Neural crest cell (in vitro differentiated cells): Measurements from ENCODE around the gene CLBA1. TPM values are rescaled to one million over a fixed set of nuclear protein-coding genes. Genes with fewer than 3 reads are reported as not detected.

Experiments used
- DNase-seq: peaks from one replicate; pipeline ENCODE4 v3.0.0; 2021; ENCODE audit warnings: low read depth, mixed read lengths, low spot score
- H3K27ac Mint-ChIP-seq: one replicate; pipeline ENCODE4 v1.8.0; 2021; ENCODE audit warnings: mild to moderate bottlenecking, mixed read lengths; ENCODE audit not compliant: unreplicated experiment
- H3K27me3 Mint-ChIP-seq: 2 replicates; pipeline ENCODE4 v1.8.0; 2021; ENCODE audit warnings: low read depth, mild to moderate bottlenecking, mixed read lengths
- H3K36me3 Mint-ChIP-seq: 2 replicates; pipeline ENCODE4 v1.8.0; 2021; ENCODE audit warnings: low read depth, mild to moderate bottlenecking, mixed read lengths
- H3K4me1 Mint-ChIP-seq: 2 replicates; pipeline ENCODE4 v1.8.0; 2021; ENCODE audit warnings: mixed read lengths
- H3K4me3 Mint-ChIP-seq: one replicate; pipeline ENCODE4 v1.8.0; 2021; ENCODE audit warnings: mild to moderate bottlenecking, mixed read lengths
- H3K9me3 Mint-ChIP-seq: 2 replicates; pipeline ENCODE4 v1.8.0; 2021; ENCODE audit warnings: mixed read lengths
- CTCF ChIP-seq: fragments of 200-600 bp; sonication (generic); conservative IDR thresholded peaks from 2 replicates; pipeline ENCODE4 v1.5.0; 2021; ENCODE audit warnings: antibody characterized with exemption, mild to moderate bottlenecking
- total RNA-seq: library from RNA; stranded (reverse); gene quantifications from 2 replicates; pipeline ENCODE4 v1.2.1, GENCODE V29; 2021

CLBA1 gene
- total RNA-seq, 1 donor from 2014 or later = 14.1 TPM

- Mint-ChIP-seq H3K27me3 (peaks cover 24% of the 10 kb centered on the region), H3K4me3 (no peak overlapping the region), H3K9me3 (no peaks in the 10 kb centered on the region), H3K36me3 (no peaks in the 10 kb centered on the region), H3K4me1 (peaks cover 8% of the 10 kb centered on the region), H3K27ac (no peak overlapping the region)
- no peak for TF ChIP-seq CTCF
- DNase-seq = no peak
Observed at GRCh38 chr14:104972301-104973134, 13.1 kb upstream of the CLBA1 start.

DNA sequence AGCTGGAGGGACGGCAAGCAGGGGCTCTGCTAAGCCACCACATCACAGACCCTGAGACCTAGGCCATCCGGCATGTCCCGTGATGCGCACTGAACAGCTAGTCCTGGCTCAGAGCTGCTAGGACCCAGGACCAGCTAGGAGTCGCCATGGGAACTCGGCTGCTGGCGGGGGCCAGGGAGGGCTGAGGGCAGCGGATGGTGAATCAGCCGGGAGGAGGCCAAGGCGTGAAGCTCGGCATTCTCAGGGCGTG, 12.5 kb upstream of the CLBA1 start:
- no peak for DNase-seq
- H3K4me3 Mint-ChIP-seq = no peak overlapping the region
- H3K4me1 Mint-ChIP-seq = peaks cover 11% of the 10 kb centered on the region
- TF ChIP-seq CTCF = no peak
- H3K27ac Mint-ChIP-seq = no peak overlapping the region
- no peaks in the 10 kb centered on the region for H3K9me3 Mint-ChIP-seq
- H3K27me3 Mint-ChIP-seq = peaks cover 26% of the 10 kb centered on the region
- H3K36me3 Mint-ChIP-seq = no peaks in the 10 kb centered on the region

DNA sequence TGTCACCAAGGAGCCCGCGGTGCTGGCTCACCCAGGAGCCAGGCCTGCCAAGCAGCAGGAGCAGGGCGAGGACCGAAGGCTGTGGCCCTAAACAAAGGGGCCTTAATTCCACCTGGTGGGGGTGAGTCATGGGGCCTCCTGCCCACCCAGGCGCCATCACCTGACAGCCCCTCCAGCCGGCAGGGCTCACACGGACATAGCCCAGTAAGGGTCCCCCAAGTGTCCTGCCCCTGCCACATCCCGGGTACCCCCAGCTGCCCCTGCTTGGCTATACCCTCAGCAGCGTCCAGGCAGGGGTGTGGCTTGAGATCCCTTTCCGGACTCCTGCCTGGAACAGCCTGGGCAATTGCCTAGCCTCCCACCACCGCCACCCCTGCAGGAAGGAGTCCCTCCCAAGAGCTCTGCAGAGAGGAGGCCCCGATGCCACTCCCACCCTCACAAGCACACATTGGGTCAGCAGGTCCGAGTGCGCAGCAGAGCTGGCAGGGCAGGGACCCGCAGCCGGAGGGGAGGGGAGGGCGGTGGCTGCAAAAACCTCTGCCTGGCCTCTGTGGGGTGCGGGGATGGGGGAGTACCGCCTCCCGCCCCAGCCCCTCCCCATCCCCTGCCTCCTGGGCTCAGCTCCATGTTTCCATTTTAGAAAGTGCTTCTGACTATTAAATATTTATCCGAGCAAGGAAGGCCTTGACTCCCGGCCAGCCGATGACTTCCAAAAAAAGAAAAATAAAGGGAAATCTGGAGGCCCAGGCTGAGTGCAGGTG, 12.0 kb upstream of the CLBA1 start:
- H3K27me3 Mint-ChIP-seq = peaks cover 28% of the 10 kb centered on the region
- H3K36me3 Mint-ChIP-seq = no peaks in the 10 kb centered on the region
- H3K27ac Mint-ChIP-seq = no peak overlapping the region
- no peak overlapping the region for H3K4me3 Mint-ChIP-seq
- DNase-seq = no peak
- no peaks in the 10 kb centered on the region for H3K9me3 Mint-ChIP-seq
- peaks cover 11% of the 10 kb centered on the region for H3K4me1 Mint-ChIP-seq
- TF ChIP-seq CTCF = no peak

- H3K4me1 Mint-ChIP-seq = peaks cover 11% of the 10 kb centered on the region
- no peaks in the 10 kb centered on the region for H3K9me3 Mint-ChIP-seq
- H3K4me3 Mint-ChIP-seq = no peak overlapping the region
- no peak overlapping the region for H3K27ac Mint-ChIP-seq
- TF ChIP-seq CTCF = no peak
- DNase-seq = no peak
- H3K27me3 Mint-ChIP-seq = peaks cover 30% of the 10 kb centered on the region
- no peaks in the 10 kb centered on the region for H3K36me3 Mint-ChIP-seq
Observed at GRCh38 chr14:104974146-104974541, 11.4 kb upstream of the CLBA1 start.

DNA sequence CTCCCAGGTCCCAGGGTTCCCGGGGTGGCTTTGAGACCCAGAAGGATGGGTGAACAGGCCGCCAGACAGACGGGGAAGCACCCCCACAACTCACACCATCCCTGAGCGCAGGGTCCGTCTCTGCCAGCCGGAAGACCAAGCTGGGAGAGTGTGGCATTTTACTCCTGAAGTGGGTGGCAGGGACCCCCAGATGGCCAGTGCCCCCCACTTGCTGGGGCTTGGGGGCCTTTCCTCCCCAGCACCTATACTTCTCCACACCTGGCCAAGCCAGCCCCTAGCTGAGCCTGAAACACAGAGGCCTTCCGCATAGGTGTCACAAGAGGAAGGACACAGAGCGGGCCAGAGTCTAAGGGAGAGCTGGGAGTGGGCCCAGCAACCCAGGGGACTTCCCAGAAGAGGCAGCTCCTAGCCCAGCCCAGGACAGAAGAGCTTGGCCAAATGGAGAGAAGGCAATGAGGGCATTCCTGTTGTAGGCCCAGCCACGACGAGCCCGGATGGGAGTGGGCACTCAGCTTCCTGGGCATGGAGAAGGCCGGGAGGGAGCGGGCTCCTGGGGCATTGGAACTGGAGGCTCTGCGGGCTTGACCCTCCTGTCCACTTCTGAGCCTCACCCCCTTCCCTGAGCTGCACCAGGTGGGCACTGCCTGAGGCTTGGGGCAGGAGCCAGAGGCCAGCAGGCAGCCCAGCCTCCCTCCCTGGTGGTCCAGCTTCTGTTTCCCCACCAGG, 10.8 kb upstream of the CLBA1 start:
- no peak for TF ChIP-seq CTCF
- no peak for DNase-seq
- H3K4me1 Mint-ChIP-seq = peaks cover 11% of the 10 kb centered on the region
- no peaks in the 10 kb centered on the region for H3K36me3 Mint-ChIP-seq
- peaks cover 35% of the 10 kb centered on the region for H3K27me3 Mint-ChIP-seq
- H3K27ac Mint-ChIP-seq = no peak overlapping the region
- no peak overlapping the region for H3K4me3 Mint-ChIP-seq
- H3K9me3 Mint-ChIP-seq = no peaks in the 10 kb centered on the region
